NCI-H69 (cell line): Measurements from ENCODE around the gene BRWD1.
"Not testable (repeated sequence)": the region's sequence is repeated elsewhere in the genome, so short reads cannot be mapped to it uniquely, and the experiment has no call there.

Experiments
- DNase-seq: peaks from one replicate; lab custom pipeline; 2025; lab: John Stamatoyannopoulos, UW

BRWD1 gene

DNA sequence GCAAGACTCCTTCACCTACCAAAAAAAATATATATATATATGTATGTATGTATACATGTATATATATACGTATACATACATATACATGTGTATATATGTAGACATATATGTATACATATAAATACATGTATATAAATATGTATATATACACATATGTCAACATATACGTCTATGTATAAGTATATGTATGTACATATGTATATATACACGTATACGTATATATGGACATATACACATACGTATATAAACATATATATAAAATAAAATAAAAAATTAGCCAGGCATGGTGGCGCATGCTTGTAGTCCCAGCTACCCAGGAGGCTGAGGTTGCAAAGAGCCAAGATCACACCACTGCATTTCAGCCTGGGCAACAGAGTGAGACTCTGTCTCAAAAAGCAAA, 31.6 kb downstream of the BRWD1 start:
- no peak for DNase-seq

DNA sequence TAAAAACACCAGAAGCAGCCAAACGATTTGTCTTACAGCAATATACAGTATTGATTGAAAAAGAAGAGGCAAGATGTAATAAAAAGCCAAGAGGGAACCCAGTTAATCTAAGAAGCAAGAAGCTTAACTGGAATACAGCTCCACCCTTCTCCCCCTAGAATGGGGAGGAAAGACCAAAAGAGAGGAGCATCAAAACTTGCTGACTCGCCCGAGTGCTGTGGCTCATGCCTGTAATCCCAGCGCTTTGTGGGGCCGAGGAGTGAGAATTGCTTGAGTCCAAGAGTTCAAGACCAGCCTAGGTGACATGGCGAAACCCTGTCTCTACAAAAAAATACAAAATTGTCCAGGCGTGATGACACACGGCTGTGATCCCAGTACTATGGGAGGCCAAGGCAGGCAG, 32.2 kb downstream of the BRWD1 start:
- DNase-seq, result no peak

DNA sequence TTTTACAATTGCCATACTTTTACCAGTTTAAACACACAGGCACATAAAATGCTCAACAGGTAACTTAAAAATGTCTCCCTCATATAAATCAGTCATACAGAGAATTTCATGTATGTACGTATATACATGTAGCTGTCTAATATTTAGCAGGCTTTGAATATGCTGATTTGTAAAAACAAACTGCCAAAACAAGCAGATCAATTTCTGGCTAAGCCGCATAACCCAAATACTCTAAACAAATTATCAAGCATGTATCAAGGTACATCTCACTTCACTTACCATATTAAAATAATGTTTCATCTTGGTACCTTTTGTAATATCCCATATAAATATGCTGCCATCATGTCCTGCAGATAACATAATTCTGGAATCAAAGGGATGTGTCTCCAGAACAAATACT, 43.8 kb downstream of the BRWD1 start:
- no peak for DNase-seq

DNA sequence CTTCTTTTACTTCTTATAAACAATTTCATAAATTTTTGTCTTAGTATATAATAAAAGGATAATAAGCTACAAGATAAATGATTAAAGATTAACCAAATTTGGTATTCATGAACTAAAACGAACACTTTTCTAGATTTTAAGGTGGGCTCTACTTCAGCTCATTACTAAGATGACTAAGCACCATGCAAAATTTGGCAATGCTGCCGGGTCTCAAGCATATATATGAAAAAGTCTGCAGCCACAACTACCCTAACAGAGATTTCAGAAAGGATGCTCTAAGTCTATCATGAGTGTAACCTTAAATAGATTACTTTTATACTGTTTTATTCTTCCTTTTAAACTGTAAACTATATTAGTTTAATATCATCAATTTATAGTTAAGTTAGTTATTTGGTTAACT, 47.8 kb downstream of the BRWD1 start:
- no peak for DNase-seq

DNA sequence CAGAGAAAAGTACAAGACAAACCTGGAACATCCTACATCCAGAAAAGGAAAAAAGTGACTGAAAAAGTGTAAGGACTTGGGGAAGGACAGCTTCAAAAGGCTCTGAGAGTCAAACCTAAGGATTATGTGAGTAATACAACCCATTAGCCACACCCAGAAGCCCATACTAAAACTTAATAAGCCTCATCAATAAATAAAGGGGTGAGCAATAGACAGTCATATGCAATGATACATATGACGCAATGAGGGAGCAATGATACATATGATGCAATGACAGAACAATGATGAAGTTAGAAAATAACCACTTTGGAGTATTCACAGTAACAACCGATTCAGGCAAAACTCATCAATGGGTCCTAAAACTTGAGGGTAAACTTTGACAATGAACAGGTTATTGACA, 50.1 kb downstream of the BRWD1 start:
- DNase-seq, result peak; percentile 16

DNA sequence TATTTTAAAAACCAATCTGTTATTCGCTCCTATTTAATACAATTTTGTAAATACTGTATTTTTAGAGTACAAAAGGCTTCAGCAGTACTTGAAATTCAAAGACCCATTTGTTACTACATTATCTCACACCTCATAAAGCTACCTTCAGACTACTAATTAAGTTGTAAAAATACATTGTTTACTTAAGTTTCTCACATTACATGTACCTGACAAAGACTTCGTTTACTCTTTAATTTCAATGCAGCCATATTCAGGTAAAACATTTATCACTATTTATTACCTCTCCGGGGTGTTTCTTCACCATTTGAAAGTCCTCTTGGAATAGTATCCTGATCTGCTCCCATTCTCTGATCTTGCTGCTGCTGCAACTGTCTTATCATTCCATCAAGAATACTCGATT, 55.2 kb downstream of the BRWD1 start:
- peak; percentile 96 for DNase-seq

DNA sequence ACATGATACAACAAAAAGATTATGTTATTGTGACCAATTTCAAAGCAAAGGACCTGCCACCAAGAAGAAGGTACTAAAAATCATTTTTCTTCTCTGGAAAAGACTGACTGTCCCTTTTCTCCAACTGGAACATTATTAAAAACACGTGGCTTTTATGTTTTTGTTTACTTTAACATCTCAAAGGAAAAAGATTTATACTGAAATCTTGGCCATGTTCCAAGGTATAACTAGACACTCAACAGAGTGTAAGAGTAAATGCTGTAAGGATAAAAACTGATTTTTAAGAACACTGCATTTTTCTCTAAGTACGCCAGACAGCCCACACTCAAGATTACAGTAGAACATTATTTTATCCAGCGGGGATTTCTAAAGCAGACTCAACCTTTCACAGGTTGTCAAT, 62.1 kb downstream of the BRWD1 start:
- DNase-seq, result peak; percentile 78

DNA sequence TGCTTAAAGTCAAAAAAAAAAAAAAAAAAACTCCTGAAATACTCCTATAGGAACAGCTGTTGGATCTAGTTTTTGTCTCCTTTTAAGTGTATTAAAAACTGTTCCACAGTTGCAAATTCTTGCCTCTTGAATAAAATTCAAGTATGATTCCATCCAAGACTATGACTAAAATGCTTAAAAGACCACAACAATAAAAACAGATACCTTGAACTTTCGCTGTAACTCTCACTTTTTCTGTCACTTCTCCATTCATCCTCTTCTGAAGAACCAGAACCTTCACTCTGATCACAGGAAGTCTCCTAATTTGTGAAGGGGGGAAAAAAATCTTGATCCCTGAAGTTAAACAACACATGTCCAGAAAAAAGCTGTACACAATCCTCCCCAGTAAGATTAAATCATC, 75.2 kb downstream of the BRWD1 start:
- DNase-seq, result no peak

DNA sequence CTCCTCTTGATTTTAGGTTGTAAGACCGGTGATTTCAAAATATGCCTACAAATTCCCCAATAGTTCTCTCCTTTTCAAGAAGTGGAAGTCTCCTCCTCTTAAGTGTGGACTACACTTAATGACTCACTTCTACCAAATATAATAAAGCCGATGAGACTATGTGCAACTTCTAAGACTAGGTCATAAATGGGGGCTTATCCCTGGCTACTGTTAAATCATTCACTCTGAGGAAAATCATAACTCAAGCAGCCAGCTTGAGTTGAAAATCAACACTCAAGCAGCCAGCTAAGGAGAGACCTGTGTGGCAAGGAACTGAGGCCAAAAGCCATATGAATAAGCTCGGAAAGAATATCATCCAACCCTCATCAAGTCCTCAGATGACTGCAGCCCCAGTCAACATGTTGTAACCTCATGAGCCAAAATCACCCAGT, 80.6 kb downstream of the BRWD1 start:
- no peak for DNase-seq

DNA sequence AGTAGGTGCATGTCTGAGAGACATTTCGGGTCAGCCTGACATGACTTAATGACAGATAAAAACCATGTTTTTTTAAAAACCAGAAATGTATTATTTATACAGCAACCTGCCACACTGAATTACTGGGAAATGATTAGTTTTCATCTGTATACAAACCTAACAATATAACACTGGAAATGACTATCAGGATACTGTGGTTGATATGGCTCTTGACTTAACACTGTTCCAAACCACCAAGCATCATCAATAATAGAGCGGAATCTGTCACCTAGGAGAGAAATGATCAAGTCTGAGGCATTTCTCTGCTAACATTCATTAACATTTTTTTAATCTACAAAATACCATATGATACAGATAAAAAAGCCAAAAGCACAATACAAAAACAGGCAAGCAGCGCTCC, 88.5 kb downstream of the BRWD1 start:
- no peak for DNase-seq

DNA sequence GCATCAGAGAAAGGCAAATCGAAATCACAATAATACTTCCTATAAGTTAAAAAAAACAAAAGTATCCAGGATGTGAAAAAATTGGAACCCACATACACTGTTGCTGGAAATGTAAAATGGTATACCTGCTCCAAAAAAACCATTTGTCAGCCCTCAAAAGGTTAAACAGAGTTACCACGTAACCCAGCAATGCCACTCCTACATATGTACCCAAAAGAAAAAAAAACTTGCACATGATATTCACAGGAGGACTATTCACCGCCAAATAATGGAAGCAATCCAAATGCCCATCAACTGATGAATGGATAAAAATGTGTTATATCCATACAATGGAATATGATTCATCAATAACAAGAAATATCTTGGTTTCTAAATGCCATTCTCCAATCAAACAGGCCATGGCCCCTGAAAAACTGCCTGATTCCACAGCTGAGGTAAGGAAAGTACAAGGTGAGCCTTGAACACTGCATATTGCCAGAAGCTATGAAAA, 91.4 kb downstream of the BRWD1 start:
- no peak for DNase-seq

DNA sequence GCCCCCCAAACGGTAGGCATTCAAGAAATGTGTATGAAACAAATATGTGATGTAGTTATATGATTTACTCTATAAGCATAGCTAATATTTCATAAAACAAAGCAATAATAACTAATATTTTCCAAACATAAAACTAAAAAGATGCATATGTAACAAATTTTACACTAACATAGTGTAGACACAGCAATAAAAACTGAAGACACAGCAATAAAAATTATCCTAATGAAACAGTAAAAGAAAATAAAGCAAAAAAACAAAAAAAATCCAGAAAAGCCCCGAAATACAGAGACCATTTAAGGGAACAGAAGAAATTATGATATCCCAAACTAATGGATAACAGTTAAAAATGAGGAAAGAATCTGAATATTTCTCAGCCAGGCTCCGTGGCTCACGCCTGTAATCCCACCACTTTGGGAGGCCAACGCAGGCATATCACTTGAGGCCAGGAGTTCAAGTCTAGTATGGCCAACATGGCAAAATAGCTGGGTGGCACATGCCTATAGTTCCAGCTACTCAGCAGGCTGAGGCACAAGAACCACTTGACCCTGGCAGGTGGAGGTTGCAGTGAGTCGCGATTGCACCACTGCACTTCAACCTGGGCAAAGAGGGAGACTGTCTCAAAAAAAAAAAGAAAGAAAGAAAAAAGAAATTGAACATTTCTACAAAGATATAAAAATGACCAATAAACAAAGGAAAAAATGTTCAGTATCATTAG, 92.0 kb downstream of the BRWD1 start:
- no peak for DNase-seq

DNA sequence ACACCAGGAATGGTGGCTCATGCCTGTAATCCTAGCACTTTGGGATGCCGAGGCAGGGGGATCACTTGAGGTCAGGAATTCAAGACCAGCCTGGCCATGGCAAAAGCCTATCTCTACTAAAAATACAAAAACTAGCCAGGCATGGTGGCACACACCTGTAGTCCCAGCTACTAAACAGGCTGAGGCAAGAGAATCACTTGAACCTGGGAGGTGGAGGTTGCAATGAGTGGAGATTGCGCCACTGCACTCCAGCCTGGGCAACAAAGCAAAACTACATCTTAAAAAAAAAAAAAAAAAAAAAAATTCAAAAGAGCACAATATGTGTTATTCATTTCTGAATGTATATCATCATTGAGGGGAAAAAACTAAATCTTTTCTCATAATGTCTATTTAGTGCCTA, 92.6 kb downstream of the BRWD1 start:
- DNase-seq, result not testable (repeated sequence)

DNA sequence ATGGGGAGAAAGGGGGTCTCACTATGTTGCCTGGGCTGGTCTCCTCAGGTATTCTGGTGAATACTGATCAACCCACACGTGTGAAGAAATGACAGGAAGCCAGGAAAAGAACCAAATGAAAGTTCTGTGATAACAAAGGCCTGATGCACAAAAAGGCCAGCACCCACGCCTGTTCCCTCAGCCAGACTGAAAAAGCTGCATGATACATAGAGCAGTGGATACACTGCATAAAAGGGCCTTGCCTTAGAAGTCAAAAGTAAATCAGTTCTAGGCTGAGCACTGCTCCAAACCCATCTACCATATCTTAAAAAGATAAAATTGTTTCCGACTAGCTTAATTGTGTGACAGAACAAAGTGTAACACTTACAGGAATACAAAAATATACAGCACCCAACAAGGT, 93.3 kb downstream of the BRWD1 start:
- DNase-seq, result no peak

DNA sequence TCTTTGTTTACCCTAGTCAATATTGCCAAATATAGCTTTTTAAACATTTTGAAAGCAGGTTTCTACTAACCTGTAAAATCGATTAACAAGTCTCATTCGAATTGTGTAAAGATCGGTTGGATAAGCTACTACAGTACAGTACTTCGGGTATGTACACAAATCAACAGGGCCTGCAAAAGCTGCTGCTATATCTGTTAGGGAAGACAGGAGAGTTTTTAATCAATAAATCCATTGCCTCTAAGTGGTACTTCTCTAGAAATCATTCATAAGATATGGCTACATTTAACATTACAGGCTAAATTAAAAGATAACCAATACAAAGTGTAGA, 95.4 kb downstream of the BRWD1 start:
- peak; percentile 46 for DNase-seq

DNA sequence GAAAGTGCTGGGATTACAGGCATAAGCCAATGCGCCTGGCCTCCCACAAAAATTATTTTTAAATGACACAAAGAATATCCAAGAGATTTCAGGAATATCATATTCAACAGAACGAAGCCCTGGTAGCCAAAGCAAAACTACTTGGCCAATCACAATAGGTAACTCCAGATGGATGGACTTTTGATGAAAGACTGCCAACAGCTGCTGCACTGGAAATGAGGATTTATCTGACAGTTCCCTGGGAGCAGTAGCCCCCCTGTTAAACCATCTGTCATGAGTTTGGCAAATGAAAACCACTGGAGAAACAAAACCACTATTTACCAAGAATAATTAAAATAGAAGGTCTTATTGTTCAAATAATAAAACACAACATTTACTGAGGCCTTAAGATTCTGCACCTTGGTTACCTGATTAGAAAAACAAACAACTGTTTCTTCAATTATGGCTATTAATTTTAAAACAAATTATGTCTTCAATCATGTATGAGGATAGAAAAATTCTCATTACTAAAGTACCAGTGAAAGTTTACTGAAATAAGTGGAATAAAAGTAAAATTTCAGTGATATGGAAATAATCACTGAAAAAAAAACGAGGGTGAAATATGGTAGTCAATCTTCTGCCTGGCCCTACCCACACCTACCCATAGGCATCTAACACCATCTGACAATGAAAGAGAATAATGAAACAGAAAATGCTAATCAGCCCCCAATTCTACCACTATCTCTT, 95.9 kb downstream of the BRWD1 start:
- DNase-seq, result peak; percentile 90

DNA sequence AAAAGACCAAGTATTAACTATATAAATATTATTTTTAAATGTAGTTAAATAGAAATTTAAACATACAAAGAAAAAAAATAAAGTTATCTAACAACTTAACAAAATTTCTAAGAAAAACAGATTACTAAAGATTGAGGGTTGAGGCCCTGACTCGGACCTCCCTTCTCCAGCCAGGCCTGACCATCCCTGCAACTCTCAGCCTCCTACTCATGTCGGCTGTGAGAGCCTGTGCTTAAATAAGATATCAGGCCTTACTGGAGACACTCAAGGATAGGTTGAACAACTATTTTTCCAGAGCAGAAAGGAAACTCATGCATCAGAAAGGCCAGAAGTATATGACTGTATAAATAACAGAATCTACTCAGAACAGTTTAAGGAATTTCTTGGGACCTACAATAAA, 97.1 kb downstream of the BRWD1 start:
- no peak for DNase-seq

DNA sequence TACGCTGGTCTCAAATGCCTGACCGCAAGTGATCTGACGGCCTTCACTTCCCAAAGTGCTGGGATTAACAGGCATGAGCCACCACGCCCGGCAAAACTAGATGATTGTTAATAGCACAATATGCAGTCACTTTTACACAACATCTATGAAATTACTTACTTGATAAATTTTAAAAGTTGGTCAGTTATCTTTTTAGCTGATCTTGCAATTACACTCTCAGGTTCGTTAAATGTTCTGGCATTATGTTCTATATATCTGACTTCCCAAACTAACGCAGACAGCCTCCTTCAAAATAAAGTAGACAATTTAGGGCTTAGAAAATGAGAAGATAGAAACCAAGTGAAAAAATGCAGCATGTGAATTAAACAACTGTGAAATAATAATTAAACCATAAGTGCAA, 98.4 kb downstream of the BRWD1 start:
- DNase-seq, result no peak

DNA sequence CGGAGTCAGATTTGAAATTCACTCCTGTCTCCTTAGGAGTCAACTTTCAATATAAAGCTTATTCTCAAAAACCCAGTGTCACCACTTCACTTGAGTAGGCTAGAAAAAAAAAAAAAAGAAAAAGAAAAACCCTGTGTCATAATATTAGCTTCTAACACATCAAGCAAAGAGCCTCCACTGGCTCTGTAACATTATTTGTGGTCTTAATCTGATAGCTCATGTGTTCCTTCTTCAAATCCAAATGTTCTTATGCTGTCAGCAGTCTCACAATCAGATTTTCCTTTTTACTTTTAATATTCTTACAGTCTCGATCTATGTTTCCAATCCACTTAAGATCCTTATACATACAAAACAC, 104.1 kb downstream of the BRWD1 start:
- no peak for DNase-seq

DNA sequence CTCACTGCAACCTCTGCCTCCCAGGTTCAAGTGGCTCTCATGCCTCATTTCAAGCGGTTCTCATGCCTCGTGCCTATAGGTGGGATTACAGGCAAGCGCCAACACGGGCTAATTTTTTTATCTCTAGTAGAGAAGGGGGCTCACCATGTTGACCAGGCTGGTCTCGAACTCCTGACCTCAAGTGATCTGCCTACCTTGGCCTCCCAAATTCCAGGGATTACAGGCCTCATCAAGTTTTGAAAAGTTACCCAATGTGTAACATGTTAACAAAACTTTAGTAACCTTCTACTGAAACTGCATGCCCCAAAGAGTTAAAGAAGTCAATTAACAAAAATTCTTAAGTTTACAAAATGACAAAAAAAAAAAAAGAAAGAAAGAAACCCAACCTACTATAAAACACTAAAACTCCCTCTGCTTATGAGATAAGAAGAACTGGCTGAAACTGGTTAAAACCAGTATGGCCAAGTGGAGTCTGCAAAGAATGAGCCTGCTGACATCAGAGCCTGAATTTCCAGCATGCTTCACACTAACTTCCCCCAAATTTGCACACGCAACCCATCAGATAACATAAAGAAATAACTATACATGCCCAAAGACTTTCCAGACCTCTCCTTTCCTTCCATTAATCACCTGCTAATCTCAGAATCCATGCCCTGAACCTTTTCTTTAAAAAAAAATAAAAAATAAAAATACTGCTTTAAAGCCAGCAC, 104.7 kb downstream of the BRWD1 start:
- no peak for DNase-seq

DNA sequence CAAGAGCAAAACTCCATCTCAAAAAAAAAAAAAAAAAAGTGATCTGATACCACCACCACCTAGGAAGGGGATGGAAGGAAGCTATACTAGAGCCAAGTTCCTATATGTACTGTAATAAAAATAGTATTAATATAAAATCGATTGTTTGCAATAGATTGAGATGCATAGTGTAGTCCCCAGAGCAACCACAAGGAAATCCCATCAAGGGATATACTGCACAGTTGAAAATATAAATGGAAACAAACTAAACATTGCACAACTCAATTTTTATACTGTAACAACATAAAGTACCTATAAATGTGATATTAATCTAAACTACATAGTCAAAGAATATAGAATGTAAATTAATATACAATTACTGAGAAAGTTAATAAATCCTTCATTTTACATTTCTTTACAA, 109.3 kb downstream of the BRWD1 start:
- no peak for DNase-seq

DNA sequence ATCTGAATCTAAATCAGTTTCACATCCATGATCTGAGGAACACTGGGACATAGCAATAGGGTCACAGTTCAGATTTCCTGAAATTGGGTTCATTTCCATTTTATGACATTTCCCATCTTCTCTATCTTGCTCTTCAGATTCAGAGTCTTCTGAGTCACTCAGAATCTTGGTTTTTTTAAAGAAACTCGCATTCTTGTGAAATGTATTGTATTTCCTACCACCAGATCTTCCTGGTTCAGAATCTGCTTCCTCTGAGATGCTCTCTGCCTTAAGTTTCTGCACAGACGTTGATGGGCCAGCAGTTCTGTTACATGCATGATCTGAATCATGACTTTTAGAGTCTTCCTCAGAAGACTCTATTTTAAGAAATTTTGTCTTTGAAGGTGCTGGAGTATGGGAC, 114.6 kb downstream of the BRWD1 start:
- DNase-seq, result no peak
